Colonic mucosa (tissue), 4 donors: ENCODE data around the gene ORAI1. TPM values are rescaled to one million over a fixed set of nuclear protein-coding genes. Genes with fewer than 3 reads are reported as not detected.

Experiments
- DNase-seq: peaks from one replicate; pipeline ENCODE4 v3.0.0-alpha.2; 2020
- H3K27ac ChIP-seq: fragments of 200-600 bp; one replicate; pipeline ENCODE4 v1.8.0; 2021
- H3K27me3 ChIP-seq: fragments of 200-600 bp; one replicate; pipeline ENCODE4 v1.8.0; 2021
- H3K36me3 ChIP-seq: fragments of 200-600 bp; one replicate; pipeline ENCODE4 v1.8.0; 2021
- H3K4me1 ChIP-seq: fragments of 200-600 bp; one replicate; pipeline ENCODE4 v1.8.0; 2021; ENCODE audit warnings: mild to moderate bottlenecking
- H3K4me3 ChIP-seq: fragments of 200-600 bp; one replicate; pipeline ENCODE4 v1.8.0; 2021
- H3K9ac ChIP-seq, 2 donors: one replicate each; pipeline ENCODE4 v1.7.0; 2013; ENCODE audit warnings: control low read depth in 2 of 2, low read depth in 2 of 2, low read length in 2 of 2
- H3K9me3 ChIP-seq: fragments of 200-600 bp; one replicate; pipeline ENCODE4 v1.8.0; 2021
- intact Hi-C: fragments of 100-400 bp; cut with DNase I; formaldehyde crosslinking; loops from one replicate; pipeline ENCODE4 v1.14.1; 2022
- total RNA-seq, 2 donors: library from RNA; stranded (reverse); fragmentation: NEBNext Ultra II Directional in 1 of 2; extraction: Animal tissue kit (Norgen Biotek cat#: 25700) in 1 of 2; gene quantifications; one replicate each; pipeline ENCODE4 v1.2.1, GENCODE V29; 2021
- TF ChIP-seq, protein P1 (sequence below): fragments of 200-600 bp; IDR thresholded peaks from one replicate; pipeline ENCODE4 v1.8.0; 2022; ENCODE audit warnings: antibody characterized with exemption, mild to moderate bottlenecking
- donor health status: healthy.
- donor health status: DM: no; HTN: no; CAD: no.
- donor health status: DM: no; HTN: no; CAD: no.

ORAI1 gene
- total RNA-seq, 2 donors from 2014 or later = 14.6 to 23.5 TPM

DNA sequence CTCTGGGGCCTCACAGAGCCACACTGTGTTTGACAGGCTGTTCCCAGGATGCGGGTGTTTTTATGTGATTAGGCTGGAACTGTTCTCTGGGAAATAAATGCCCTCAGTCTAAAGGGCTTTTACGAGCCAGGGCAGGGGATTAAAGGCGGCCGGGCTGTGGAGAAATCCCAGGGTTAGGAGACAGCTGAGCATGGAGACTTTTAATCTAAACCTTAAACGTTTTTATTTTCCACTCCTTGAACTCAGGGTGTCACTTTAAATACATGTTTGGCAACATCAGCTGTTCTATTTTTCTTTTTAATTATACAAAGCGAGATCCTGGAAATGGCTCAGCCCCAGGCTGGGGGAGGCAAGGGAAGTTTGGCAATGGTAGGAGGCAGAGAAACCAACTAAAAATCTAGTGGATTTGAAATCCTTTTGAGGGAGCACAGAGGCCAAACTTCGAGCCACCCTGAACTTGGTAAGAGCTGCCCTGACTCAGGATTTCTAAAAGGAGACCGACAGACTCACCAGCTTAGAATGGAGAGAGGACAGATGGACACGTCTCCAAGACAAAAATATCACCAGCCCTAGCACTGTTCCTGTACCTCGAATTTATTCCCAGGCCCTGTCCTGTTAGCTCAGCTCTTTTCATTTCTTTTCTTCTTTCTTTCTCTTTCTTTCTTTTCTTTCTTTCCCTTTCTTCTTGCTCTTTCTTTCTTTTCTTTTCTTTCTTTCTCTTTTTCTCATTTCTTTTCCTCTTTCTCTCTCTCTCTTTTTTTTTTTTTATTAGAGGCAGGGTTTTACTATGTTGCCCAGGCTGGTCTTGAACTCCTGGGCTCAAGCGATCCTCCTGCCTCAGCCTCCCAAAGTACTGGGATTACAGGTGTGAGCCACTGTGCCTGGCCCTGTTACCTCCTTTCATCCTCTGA lies 15.8 kb upstream of the ORAI1 start:
- intact Hi-C loops = no loop called here
- DNase-seq = no peak
- no peaks in the 10 kb centered on the region for H3K36me3 ChIP-seq
- H3K27ac ChIP-seq = peak overlapping the region; percentile 17
- TF ChIP-seq, protein P1, sequence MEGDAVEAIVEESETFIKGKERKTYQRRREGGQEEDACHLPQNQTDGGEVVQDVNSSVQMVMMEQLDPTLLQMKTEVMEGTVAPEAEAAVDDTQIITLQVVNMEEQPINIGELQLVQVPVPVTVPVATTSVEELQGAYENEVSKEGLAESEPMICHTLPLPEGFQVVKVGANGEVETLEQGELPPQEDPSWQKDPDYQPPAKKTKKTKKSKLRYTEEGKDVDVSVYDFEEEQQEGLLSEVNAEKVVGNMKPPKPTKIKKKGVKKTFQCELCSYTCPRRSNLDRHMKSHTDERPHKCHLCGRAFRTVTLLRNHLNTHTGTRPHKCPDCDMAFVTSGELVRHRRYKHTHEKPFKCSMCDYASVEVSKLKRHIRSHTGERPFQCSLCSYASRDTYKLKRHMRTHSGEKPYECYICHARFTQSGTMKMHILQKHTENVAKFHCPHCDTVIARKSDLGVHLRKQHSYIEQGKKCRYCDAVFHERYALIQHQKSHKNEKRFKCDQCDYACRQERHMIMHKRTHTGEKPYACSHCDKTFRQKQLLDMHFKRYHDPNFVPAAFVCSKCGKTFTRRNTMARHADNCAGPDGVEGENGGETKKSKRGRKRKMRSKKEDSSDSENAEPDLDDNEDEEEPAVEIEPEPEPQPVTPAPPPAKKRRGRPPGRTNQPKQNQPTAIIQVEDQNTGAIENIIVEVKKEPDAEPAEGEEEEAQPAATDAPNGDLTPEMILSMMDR = no peak
- H3K27me3 ChIP-seq = no peaks in the 10 kb centered on the region
- no peak overlapping the region for H3K4me3 ChIP-seq
- H3K9me3 ChIP-seq = no peaks in the 10 kb centered on the region
- H3K9ac ChIP-seq = no peak overlapping the region
- no peaks in the 10 kb centered on the region for H3K4me1 ChIP-seq

DNA sequence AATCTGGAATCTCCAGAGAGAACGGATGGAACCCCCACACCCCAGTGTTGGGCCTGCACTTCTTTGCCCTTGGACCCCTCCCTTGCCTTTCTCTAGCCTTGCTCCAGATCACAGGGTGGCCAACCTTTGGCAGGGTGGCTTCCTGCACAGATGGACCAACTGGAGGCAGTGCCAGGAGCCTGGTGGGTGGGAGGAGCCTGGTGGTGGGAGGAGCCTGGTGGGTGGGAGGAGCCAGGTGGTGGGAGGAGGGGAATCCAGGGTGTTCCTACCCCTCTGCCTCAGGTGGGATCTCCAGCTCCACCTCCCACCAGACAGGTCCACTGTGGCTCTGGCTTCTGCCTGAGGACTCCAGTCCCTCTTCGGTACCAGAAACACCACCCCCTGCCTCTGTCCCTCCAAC lies 15.0 kb upstream of the ORAI1 start:
- no peaks in the 10 kb centered on the region for H3K4me1 ChIP-seq
- TF ChIP-seq, protein P1 = no peak
- no peak for DNase-seq
- no peaks in the 10 kb centered on the region for H3K36me3 ChIP-seq
- H3K9me3 ChIP-seq = no peaks in the 10 kb centered on the region
- H3K4me3 ChIP-seq = no peak overlapping the region
- no peaks in the 10 kb centered on the region for H3K27me3 ChIP-seq
- H3K9ac ChIP-seq = no peak overlapping the region
- no peak overlapping the region for H3K27ac ChIP-seq
- intact Hi-C loops = no loop called here

DNA sequence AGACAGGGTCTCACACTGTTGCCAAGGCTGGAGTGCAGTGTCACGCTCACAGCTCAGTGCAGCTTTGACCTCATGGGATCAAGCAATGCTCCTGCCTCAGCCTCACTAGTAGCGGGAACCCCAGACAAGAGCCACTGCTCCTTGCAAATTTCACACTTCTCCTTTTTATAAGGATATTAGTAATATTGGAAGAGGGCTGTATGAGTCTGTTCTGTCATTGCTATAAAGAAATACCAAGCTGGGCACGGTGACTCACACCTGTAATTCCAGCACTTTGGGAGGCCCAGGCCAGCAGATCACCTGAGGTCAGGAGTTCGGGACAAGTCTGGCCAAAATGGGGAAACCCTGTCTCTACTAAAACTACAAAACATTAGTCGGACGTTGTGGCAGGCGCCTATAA lies 12.9 kb upstream of the ORAI1 start:
- no peak overlapping the region for H3K9ac ChIP-seq
- TF ChIP-seq, protein P1 = no peak
- no peak for DNase-seq
- no peak overlapping the region for H3K27ac ChIP-seq
- no peaks in the 10 kb centered on the region for H3K36me3 ChIP-seq
- no peaks in the 10 kb centered on the region for H3K9me3 ChIP-seq
- intact Hi-C loops = no loop called here
- H3K4me1 ChIP-seq = no peaks in the 10 kb centered on the region
- no peak overlapping the region for H3K4me3 ChIP-seq
- H3K27me3 ChIP-seq = no peaks in the 10 kb centered on the region

DNA sequence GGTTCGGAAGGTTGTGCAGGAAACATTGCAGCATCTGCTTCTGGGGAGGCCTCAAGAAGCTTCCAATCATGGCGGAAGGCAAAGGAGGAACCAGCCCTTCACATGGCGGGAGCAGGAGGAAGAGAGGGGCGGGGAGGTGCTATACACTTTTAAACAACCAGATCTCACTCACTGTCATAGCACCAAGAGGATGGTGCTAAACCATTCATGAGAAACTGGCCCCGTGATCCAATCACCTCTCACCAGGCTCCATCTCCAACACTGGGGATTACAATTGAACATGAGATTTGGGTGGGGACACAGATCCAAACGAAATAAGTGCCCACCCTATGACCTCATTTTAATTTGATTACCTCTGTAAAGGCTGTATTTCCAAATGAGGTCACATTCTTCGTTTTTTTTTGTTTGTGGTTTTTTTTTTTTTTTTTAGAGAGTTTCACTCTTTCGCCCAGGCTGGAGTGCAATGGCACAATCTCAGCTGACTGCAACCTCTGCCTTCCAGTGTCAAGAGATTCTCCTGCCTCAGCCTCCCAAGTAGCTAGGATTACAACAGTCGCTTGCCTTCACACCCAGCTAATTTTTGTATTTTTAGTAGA lies 11.4 kb upstream of the ORAI1 start:
- Histone ChIP-seq H3K36me3 (no peaks in the 10 kb centered on the region), H3K27ac (no peak overlapping the region), H3K27me3 (no peaks in the 10 kb centered on the region), H3K9ac (no peak overlapping the region), H3K4me1 (no peaks in the 10 kb centered on the region), H3K9me3 (no peaks in the 10 kb centered on the region), H3K4me3 (no peak overlapping the region)
- intact Hi-C loops = loop anchor here (5.0 kb wide), 1 partner anchor 58 kb away; no protein-coding TSS in a partner anchor
- no peak for DNase-seq
- TF ChIP-seq, protein P1 = no peak

DNA sequence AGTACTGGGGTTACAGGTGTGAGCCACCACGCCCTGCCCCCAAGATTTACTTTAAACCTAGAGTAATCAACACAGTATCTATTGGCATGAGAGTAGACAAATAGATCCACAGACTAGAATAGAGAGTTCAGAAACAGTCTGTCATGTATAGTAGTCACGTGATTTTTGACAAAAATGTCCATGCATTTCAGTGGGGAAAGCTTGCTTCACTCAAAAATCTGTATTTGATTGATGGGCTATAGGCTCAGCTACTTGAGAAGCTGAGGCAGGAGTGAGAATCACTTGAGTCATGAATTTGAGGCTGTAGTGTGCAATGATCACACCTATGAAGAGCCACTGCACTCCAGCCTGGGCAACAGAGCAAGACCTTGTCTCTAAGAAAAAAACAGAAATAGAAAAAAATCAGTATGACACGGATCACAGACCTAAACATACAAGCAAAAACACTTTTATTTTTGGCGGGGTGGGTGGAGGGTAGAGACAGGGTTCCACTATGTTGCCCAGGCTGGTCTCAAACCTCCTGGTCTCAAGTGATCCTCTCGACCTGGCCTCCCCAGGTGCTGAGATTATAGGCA lies 7.6 kb upstream of the ORAI1 start:
- no peaks in the 10 kb centered on the region for H3K27me3 ChIP-seq
- no peak overlapping the region for H3K4me3 ChIP-seq
- H3K9ac ChIP-seq = no peak overlapping the region
- H3K27ac ChIP-seq = no peak overlapping the region
- TF ChIP-seq, protein P1 = no peak
- no peaks in the 10 kb centered on the region for H3K36me3 ChIP-seq
- no peaks in the 10 kb centered on the region for H3K9me3 ChIP-seq
- DNase-seq = no peak
- no peaks in the 10 kb centered on the region for H3K4me1 ChIP-seq
- intact Hi-C loops = loop anchor here (5.0 kb wide), 1 partner anchor 61 kb away; no protein-coding TSS in a partner anchor
